ENCODE measurements around the gene SOCS7. TPM values are rescaled to one million over a fixed set of nuclear protein-coding genes. Genes with fewer than 3 reads are reported as not detected.
A peak's percentile ranks its signal among the peaks of the same experiment; 100 is the strongest.

SOCS7 gene
- total RNA-seq, 1 experiment from 2014 or later: 29.2 TPM

GRCh38 chr17:38451030-38451839, 99.6 kb downstream of the SOCS7 start:
- Mint-ChIP-seq H3K9me3 (ENCODE audit: unreplicated experiment) (no peaks in the 10 kb centered on the region), H3K36me3 (ENCODE audit: insufficient read depth, unreplicated experiment) (peaks cover 22% of the 10 kb centered on the region), H3K27ac (ENCODE audit: unreplicated experiment) (peak overlapping the region; percentile 97), H3K4me1 (ENCODE audit: low read depth, unreplicated experiment) (peaks cover 43% of the 10 kb centered on the region), H3K27me3 (ENCODE audit: insufficient read depth, unreplicated experiment) (peaks cover 8% of the 10 kb centered on the region), H3K4me3 (ENCODE audit: unreplicated experiment) (peak overlapping the region; percentile 94)
- TF ChIP-seq CTCF (IDR thresholded peaks at IDR 0.05; ENCODE audit: insufficient read depth in 1 of 2, low read depth in 1 of 2, low read length in 1 of 2, severe bottlenecking in 1 of 2, unreplicated experiment in 1 of 2): no peak
- H3K36me3 ChIP-seq (ENCODE audit: control insufficient read depth, insufficient read depth, low read length): no peaks in the 10 kb centered on the region
- H3K9me3 ChIP-seq: no peaks in the 10 kb centered on the region
- intact Hi-C loops (cut with micrococcal nuclease; ENCODE audit: unreplicated experiment): no loop called here
- ChIA-PET POLR2A (interaction anchor here (0.5 kb wide), 1 partner anchor 122 kb away, joined by 5 read pairs; no protein-coding TSS in a partner anchor), CTCF (interaction anchor here (0.5 to 1.0 kb wide), 4 partner anchors 12 to 801 kb away, joined by 3 to 5 read pairs (median 4); no protein-coding TSS in a partner anchor)
- peak; percentile 86 to 96 for DNase-seq
- H3K27me3 ChIP-seq (replicated peaks; ENCODE audit: control insufficient read depth, insufficient read depth, low read length): no peaks in the 10 kb centered on the region
- BruUV-seq (replicated peaks): TSS peak; percentile 10
- H3K4me1 ChIP-seq: peaks cover 69% of the 10 kb centered on the region
- peak overlapping the region; percentile 2; the same call in 1 of the 2 replicates for H3K4me3 ChIP-seq (ENCODE audit: low read depth, low read length)

GRCh38 chr17:38451840-38452529, 100.3 kb downstream of the SOCS7 start:
- Histone ChIP-seq H3K4me3 (ENCODE audit: low read depth, low read length) (peak overlapping the region; percentile 2; the same call in 1 of the 2 replicates), H3K36me3 (ENCODE audit: control insufficient read depth, insufficient read depth, low read length) (no peaks in the 10 kb centered on the region), H3K9me3 (no peaks in the 10 kb centered on the region), H3K27me3 (replicated peaks; ENCODE audit: control insufficient read depth, insufficient read depth, low read length) (no peaks in the 10 kb centered on the region), H3K4me1 (peaks cover 75% of the 10 kb centered on the region)
- ChIA-PET CTCF (interaction anchor here (0.6 to 1.0 kb wide), 2 partner anchors 11 to 536 kb away, joined by 3 to 10 read pairs; no protein-coding TSS in a partner anchor), POLR2A (interaction anchor here (0.7 kb wide), 1 partner anchor 48 kb away, joined by 10 read pairs; no protein-coding TSS in a partner anchor)
- H3K27me3 Mint-ChIP-seq (ENCODE audit: insufficient read depth, unreplicated experiment): peaks cover 8% of the 10 kb centered on the region
- no peak for TF ChIP-seq CTCF (IDR thresholded peaks at IDR 0.05; ENCODE audit: insufficient read depth in 1 of 2, low read depth in 1 of 2, low read length in 1 of 2, severe bottlenecking in 1 of 2, unreplicated experiment in 1 of 2)
- H3K4me1 Mint-ChIP-seq (ENCODE audit: low read depth, unreplicated experiment): peaks cover 46% of the 10 kb centered on the region
- H3K36me3 Mint-ChIP-seq (ENCODE audit: insufficient read depth, unreplicated experiment): peaks cover 28% of the 10 kb centered on the region
- no TSS peak for BruUV-seq (replicated peaks)
- H3K9me3 Mint-ChIP-seq (ENCODE audit: unreplicated experiment): no peaks in the 10 kb centered on the region
- intact Hi-C loops (cut with micrococcal nuclease; ENCODE audit: unreplicated experiment): no loop called here
- peak overlapping the region; percentile 94 for H3K4me3 Mint-ChIP-seq (ENCODE audit: unreplicated experiment)
- H3K27ac Mint-ChIP-seq (ENCODE audit: unreplicated experiment): peak overlapping the region; percentile 97
- peak in 1 of 2 experiments; percentile 81 for DNase-seq

GRCh38 chr17:38452719-38453118, 101.1 kb downstream of the SOCS7 start:
- H3K9me3 ChIP-seq: no peaks in the 10 kb centered on the region
- H3K4me1 ChIP-seq: peaks cover 74% of the 10 kb centered on the region
- Mint-ChIP-seq H3K27me3 (ENCODE audit: insufficient read depth, unreplicated experiment) (peaks cover 8% of the 10 kb centered on the region), H3K36me3 (ENCODE audit: insufficient read depth, unreplicated experiment) (peaks cover 33% of the 10 kb centered on the region), H3K27ac (ENCODE audit: unreplicated experiment) (peak overlapping the region; percentile 97), H3K4me3 (ENCODE audit: unreplicated experiment) (peak overlapping the region; percentile 94), H3K4me1 (ENCODE audit: low read depth, unreplicated experiment) (peaks cover 46% of the 10 kb centered on the region), H3K9me3 (ENCODE audit: unreplicated experiment) (no peaks in the 10 kb centered on the region)
- no peaks in the 10 kb centered on the region for H3K36me3 ChIP-seq (ENCODE audit: control insufficient read depth, insufficient read depth, low read length)
- no peak for DNase-seq
- no TSS peak for BruUV-seq (replicated peaks)
- H3K4me3 ChIP-seq (ENCODE audit: low read depth, low read length): no peak overlapping the region
- CTCF ChIA-PET: interaction anchor here (0.6 kb wide), 1 partner anchor 535 kb away, joined by 10 read pairs; no protein-coding TSS in a partner anchor
- H3K27me3 ChIP-seq (replicated peaks; ENCODE audit: control insufficient read depth, insufficient read depth, low read length): no peaks in the 10 kb centered on the region
- intact Hi-C loops (cut with micrococcal nuclease; ENCODE audit: unreplicated experiment): no loop called here
- TF ChIP-seq CTCF (IDR thresholded peaks at IDR 0.05; ENCODE audit: insufficient read depth in 1 of 2, low read depth in 1 of 2, low read length in 1 of 2, severe bottlenecking in 1 of 2, unreplicated experiment in 1 of 2): no peak
- POLR2A ChIA-PET: interaction anchor here (0.7 kb wide), 1 partner anchor 49 kb away, joined by 10 read pairs; no protein-coding TSS in a partner anchor

Measured in Caco-2 (cell line).